HG03469 (cell line): ENCODE data around the gene CADM1.

Experiments
- ATAC-seq: cut with Tn5 transposase; IDR thresholded peaks from one replicate; pipeline ENCODE4 v1.9.1; 2021; ENCODE audit warnings: mild to moderate bottlenecking, moderate library complexity, moderate number of reproducible peaks; ENCODE audit not compliant: unreplicated experiment

CADM1 gene

GRCh38 chr11:115256397-115257197 lies 247.6 kb downstream of the CADM1 start:
- no peak for ATAC-seq

GRCh38 chr11:115255006-115255762 lies 249.0 kb downstream of the CADM1 start:
- ATAC-seq = no peak

GRCh38 chr11:115251126-115251525 lies 253.1 kb downstream of the CADM1 start:
- no peak for ATAC-seq

- no peak for ATAC-seq
Measured at GRCh38 chr11:115249061-115249578, 255.1 kb downstream of the CADM1 start.

- no peak for ATAC-seq
Measured at GRCh38 chr11:115247953-115248352, 256.3 kb downstream of the CADM1 start.

- no peak for ATAC-seq
Measured at GRCh38 chr11:115247361-115247760, 256.9 kb downstream of the CADM1 start.

GRCh38 chr11:115244758-115245157 lies 259.5 kb downstream of the CADM1 start:
- no peak for ATAC-seq

- ATAC-seq = no peak
Measured at GRCh38 chr11:115244296-115244695, 259.9 kb downstream of the CADM1 start.

GRCh38 chr11:115242982-115243381 lies 261.2 kb downstream of the CADM1 start:
- ATAC-seq = no peak

GRCh38 chr11:115241899-115242298 lies 262.3 kb downstream of the CADM1 start:
- no peak for ATAC-seq

GRCh38 chr11:115238791-115239190 lies 265.4 kb downstream of the CADM1 start:
- ATAC-seq = no peak

- ATAC-seq = no peak
Measured at GRCh38 chr11:115238086-115238485, 266.1 kb downstream of the CADM1 start.

- no peak for ATAC-seq
Measured at GRCh38 chr11:115237578-115237977, 266.6 kb downstream of the CADM1 start.

- no peak for ATAC-seq
Measured at GRCh38 chr11:115234794-115235193, 269.4 kb downstream of the CADM1 start.

- no peak for ATAC-seq
Measured at GRCh38 chr11:115226556-115226955, 277.7 kb downstream of the CADM1 start.

GRCh38 chr11:115224551-115224950 lies 279.7 kb downstream of the CADM1 start:
- no peak for ATAC-seq

- peak; percentile 14 for ATAC-seq
Measured at GRCh38 chr11:115222863-115223530, 281.2 kb downstream of the CADM1 start.

GRCh38 chr11:115222218-115222862 lies 281.9 kb downstream of the CADM1 start:
- ATAC-seq = peak; percentile 96

GRCh38 chr11:115221461-115222069 lies 282.6 kb downstream of the CADM1 start:
- ATAC-seq = no peak

- ATAC-seq = no peak
Measured at GRCh38 chr11:115220911-115221310, 283.3 kb downstream of the CADM1 start.
